Fibroblast of skin of scalp (primary cell): ENCODE measurements around the gene RHOH.

Source experiments
- DNase-seq: peaks from one replicate; pipeline ENCODE4 v3.0.0-alpha.2; 2013

RHOH gene

GRCh38 chr4:40205259-40206198, 8.7 kb downstream of the RHOH start:
- DNase-seq: no peak

DNA sequence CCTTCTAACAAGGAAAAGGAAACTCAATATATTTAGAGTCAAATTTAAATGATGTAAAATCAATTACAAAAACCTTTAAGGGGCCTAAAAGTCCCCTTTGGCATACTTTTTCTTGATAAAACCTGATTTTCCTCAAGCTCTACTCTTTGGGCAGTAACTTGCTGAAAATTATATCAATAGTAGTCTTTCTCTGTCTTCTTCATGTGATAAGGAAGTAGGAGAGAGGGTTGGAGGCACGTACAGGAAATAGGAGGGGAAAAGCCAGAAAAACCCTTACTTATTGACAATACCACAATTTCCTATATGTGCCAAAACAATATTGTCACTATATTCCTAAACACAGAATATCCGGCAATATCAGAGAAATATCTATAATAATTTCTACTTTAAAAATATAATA, 9.6 kb downstream of the RHOH start:
- no peak for DNase-seq

DNA sequence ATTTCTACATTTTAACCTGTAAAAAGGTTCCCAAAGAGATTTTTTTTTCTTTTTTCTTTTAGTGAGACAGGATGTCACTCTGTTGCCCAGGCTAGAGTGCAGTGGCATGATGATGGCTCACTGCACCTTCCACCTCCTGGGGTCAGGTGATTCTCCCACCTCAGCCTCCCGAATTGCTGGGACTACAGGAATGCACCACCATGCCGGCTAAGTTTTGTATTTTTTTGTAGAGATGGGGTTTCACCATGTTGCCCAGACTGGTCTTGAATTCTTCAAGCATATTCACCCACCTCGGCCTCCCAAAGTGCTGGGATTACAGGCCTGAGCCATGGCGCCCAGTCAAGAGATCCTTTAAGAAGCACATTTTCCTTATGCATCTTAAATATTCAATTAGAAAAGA, 12.6 kb downstream of the RHOH start:
- no peak for DNase-seq

DNA sequence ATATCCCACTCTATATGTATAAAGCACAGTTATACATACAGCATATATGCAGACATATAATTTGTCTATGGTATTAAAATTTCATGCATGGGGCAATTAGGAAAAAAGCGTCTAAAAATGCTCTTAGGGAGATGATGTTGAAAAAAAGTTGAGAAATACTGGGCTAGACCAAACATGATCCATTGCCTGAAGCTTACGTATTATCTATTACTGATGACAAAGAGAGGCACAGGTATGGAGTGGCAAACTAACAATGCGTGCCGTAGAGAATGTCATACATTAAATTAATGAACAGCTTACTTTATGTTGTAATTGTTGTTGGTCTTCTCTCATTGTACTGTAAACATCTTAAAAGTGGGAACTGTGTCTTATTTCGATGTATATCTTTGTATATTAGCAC, 13.9 kb downstream of the RHOH start:
- DNase-seq: no peak

DNA sequence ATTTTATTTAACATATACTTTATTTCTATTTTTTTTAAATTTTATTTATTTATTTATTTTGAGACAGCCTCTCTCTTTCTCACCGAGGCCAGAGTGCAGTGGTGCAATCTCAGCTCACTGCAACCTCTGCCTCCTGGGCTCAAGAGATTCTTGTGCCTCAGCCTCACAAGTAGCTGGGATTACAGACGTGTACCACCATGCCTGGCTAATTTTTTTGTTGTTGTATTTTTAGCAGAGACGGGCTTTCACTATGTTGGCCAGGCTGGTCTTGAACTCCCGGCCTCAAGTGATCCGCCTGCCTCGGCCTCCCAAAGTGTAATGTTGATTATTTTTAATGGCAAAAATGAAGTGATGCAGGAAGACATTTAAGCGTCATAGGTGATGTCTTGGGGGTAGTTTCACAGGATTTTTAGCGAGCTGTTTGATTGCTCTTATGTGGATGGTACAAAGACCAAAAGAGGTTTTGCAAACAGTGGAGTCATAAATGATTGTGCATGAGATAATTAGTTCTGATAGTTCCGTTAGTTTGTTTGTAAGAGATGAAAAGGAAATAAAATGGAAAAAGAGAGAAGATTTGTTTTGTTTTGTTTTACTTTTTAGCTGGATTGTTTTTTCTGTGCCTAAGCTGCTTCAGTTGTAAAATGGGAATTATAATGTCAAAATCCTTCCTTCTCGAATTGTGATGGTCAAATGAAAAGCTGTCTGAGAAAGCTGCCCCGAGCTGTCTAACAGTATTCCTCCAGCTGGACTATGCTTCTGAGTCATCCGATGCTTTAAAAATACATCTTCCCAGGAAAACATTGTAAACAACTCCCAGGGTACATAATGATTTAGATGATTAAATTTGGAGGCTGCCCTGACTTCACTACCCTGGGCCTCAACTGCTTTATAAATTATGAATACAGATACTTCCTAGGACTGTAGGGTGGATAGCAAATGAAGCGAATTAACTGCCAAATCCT, 14.7 kb downstream of the RHOH start:
- no peak for DNase-seq

DNA sequence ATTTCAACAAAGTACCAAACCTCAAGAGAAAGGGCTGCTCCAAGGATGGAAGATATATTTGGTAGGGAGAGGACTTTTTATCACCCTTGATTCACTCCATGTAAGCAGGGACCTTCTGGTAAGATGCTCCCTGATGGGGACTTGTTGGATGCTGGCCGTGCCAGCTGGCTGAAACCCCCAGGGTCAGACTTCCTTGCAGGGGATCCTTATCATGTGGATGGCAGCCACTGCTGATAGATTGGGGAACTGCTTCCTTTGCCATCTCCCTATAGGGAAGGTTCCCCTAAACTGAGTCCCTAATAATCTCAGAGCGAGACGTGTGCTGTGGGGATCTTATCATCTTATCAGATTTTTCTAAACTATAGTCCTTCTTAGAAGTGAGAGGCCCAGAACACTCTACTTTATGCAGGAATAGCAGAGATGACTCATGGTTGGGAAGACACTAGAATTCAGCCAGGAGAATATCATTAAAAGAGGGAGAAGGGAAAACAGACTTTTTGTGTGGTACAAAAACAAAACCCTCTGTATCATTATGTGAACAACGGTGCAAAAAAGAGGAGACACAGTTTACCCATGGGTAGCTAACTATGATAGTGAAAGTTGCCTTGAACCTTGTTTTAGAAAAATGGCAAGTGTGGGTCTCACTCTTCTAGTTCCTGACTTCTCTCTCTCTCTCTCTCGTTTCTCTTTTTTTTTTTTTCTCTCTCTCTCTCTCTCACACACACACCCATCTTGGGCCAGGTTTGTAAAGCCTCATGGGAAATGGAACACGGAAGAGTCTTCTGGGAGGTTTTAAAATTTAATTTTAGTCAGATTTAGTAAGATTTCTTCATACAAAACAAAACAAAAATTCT, 16.1 kb downstream of the RHOH start:
- DNase-seq: no peak

DNA sequence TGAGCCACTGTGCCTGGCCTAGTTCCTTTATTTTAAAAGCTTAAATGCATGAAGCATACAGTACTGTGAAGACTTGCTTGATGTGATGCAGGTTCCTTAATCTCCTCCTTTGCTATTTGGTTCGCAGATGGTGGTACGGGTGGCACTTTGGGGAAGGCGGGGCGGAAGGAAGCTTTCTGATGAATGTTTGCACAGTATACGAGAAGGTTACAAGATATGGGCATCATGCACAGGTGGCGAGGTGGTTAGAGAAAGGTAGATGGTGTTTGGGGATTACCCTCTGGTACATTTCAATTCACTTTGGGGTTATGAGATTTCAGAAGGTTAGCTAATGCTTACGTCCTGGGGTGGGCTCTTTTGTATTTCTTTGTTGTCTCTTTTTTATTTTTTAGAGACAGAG, 17.2 kb downstream of the RHOH start:
- DNase-seq: no peak

DNA sequence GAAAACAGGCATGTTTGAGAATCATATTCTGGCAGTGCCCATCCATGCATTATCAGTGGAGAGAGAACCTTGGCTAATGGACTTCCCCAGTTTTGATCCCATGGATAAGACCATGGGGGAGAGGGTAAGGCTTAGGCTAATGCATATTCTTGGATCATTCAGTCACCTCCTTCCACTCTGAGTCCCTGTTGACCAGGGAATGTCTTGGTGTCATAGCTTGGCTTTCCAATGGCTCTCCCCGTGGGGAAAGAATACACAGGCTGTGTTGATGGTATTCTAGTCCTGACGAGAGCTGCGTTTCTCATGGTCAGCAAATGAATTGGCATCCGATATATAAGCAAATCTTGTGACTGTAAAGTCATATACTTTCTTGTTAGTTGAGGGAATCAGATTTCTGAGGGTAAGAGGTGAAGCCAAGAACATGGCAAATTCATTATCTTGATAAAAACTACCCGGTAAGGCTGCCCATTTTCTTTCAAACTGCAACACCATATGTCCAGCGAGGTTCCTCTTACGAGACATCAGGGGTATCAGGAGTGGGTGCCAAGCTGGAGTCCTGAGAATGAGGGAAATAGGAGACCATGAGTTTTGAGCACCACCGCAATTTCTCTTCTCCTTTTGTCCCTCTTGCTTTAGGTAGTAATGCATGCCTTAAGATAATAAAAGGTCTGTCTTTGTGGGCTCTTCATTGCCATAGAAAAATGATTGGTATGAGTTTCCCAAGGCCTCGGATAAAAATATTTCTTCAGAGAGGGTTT, 18.0 kb downstream of the RHOH start:
- DNase-seq: no peak

DNA sequence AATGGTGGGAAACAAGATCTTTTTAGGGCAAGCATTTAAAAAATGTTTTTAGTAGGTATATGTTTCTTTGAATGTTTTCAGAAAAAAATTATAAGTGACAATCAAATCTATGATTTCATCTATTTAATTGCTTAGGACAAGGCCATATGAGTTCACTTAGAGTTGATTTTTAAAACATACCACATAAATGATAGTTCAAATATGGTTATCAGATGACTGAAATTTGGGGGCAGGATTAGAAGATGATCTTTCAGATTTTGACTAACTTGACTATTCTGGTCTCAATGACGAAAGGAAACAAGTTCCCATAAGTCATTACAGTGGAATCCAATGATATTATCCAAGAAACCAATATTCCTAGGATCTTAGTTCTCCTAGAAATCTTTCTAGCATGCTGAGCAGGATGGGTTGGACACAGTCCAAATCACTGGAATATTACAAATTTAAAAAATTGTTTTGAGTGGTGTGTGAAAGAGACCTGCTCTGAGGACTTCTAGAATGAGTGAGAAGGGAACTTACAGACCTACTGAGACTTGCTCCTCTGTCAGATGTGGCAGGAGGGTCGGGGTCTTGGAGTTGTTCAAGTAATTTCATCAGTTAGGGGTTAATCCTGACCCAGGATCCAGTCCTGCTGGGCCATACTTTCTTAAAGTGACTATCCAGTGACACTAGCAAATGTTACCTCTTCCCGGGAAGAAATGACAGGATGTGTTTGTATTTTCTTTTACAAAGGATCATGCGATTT, 20.0 kb downstream of the RHOH start:
- peak; percentile 39 for DNase-seq

GRCh38 chr4:40221744-40222143, 24.9 kb downstream of the RHOH start:
- no peak for DNase-seq

DNA sequence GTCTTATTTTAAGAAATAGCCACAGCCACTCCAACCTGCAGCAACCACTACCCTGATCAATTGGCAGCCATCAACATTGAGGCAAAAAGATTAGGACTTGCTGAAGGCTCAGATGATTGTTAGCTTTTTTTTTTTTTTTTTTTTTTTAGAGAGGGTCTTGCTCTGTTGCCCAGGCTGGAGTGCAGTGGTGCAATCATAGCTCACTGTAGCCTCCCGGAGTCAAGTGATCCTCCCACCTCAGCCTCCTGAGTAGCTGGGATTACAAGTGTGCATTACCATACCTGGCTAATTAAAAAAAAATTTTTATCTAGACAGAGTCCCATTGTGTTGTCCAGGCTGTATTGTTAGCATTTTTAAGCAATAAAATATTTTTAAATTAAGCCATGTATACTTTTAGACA, 26.5 kb downstream of the RHOH start:
- DNase-seq: no peak

DNA sequence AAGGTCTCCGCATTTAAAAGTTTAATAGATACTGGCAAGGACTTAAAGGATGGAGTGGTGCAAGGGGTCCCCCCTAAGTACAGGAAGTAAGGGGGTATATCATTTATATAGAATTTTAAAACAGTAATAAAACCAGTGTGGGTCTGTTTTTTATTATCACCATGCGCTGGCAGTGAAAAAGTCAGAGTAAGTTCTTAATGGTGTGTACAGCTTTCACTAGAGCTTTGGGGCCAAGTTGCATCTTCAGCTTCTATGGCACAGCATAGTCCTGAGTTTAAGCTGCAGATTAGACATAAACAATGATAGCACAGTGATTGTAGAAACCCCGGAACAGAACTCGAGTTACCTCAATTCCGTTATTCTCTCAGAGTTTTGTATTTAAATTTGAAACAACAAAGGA, 27.6 kb downstream of the RHOH start:
- DNase-seq: no peak

- DNase-seq: no peak
Observed at GRCh38 chr4:40225497-40225896, 28.7 kb downstream of the RHOH start.

GRCh38 chr4:40227284-40227683, 30.5 kb downstream of the RHOH start:
- DNase-seq: no peak

DNA sequence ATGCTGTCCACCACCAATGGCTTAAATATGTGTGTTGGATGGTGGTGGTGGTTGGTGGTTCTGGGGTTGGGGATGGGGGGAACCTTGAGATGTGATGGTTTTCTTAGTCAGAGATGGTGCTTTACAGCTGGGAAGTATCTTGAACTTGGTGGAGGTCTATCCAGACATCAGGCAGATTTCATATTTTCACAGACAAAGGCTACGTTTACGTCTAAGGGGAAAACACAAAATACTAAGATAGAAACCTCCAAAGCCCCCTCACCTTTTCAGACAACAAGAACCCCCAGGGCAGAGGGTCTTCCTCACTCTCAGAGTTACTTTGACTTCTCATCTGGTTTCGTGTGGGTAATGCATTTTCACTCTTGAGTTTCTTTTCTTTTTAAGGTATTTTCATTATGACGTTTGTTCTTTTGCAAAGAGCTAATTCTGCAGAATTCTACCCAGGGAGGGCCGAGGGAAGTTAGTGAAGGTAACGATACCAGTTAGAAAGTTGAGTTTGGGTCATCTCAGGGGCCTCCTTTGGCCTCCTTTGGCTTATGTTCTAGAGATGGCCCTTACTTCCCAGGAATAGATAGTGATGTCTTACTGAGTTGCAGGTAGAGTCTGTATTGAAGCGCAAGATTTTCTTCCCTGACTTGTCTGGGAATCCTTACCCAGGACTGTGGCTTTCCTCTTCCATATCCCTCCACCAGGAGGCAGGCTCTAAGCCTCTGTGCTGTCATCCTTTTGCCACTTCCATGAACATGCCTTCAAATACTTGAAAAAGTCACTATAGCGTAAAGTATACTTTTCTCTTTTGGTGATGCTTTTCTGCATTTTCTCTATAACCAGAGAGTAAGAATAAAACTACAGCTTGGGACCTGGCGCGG, 31.9 kb downstream of the RHOH start:
- no peak for DNase-seq

- DNase-seq: no peak
Observed at GRCh38 chr4:40231316-40231863, 34.6 kb downstream of the RHOH start.

GRCh38 chr4:40232610-40233009, 35.8 kb downstream of the RHOH start:
- DNase-seq: no peak

DNA sequence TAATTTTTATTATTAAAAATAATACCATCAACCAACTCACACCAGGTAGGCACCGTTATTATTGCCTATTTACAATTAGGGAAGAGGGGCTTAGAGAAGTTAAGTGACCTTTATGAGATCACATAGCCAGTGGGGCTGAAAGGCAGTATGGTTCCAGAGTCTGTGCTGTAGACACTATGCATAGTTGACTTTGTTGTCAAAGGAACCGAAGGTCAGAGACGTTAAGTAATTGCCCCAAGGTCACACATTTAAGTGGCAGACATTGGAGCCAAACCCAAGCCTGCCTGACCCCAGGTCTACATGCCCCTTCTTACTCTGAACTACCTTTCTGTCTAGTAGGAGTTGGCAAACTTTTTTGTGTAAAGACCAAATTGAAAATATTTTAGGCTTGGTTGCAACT, 36.4 kb downstream of the RHOH start:
- no peak for DNase-seq

DNA sequence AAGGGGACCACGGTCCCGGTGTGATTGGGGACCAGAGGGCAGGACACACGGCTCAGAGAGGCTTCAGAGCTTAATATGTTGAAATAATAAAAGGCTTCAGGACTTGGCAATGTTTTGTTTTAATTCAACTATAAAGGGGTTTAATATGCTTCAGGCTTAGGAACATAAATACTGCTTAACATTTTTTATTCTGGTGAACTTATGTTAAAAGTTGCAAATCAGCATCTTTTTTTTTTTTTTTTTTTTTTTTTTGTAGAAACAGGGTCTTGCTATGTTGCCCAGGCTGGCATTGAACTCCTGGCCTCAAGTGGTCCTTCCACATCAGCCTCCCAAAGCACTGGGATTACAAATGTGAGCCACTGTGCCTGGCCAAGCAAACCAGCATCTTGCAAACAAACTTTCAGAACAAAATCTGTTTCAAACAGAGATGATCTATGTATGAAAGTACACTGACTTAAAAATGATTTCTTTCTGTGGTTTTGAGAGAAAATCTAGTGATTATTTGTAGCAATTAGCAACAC, 37.7 kb downstream of the RHOH start:
- DNase-seq: no peak
